GM10847 (cell line): Measurements from ENCODE around the gene ETNK1.

Experiments used
- POLR2A ChIP-seq: IDR thresholded peaks from 2 replicates; pipeline ENCODE4 v1.6.1; 2011; ENCODE audit not compliant: insufficient read length; ENCODE audit errors: extremely low read depth

Gene ETNK1

DNA sequence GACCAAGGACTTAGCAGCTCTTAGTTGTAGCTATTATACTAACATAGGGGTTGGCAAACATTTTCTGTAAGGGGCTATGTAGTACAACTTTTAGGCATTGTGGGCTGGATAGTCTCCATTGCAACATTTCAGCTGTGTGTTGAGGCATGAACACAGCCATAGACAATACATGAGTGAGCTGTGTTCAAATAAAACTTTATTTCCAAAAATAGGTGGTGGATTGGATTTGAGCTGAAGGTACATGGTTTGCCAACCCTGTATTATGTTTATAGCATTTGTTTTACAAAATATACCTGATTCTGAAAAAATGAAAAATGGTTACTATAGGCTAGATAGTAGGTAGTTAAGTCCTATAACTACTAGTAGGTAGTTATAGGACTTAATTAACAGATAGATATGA lies 40.5 kb downstream of the ETNK1 start:
- TF ChIP-seq POLR2A, result no peak

DNA sequence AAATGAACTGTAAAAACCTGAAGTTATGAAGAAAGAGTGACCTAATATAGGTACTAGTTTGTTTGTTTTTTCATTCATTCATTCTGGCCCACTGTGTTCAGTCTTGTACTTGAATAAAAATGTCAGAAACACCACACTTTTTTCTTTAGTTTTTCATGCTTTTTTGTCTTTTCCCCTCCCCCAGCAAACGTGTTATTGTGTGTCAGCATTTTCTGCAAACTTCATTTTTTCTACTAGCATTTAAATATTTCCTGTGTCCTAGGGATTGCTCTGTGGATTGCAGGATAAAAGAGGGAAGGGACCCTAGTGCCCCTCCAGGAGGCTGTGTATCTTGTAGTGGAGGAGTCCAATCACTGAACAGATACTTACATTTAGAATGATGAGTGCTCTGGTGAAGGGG lies 42.2 kb downstream of the ETNK1 start:
- TF ChIP-seq POLR2A, result no peak

DNA sequence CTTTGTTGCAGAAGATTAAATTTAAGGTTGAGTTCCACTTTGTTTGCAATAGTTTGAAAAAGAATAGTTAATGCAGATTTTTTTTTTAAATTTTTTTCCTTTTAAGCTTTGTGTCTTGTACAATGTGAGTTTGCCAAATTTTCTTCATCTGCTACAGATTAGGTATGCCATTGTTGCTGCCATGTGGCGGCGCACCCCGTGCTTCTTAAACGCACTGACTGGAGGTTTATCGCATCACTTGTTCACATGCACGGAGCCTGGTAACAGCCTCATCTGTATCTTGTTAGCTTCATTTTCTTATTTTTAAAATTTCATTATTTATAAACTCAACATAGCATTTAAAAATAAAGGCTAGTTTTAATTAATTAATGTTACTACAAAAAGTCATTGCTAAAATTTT lies 43.5 kb downstream of the ETNK1 start:
- no peak for TF ChIP-seq POLR2A

DNA sequence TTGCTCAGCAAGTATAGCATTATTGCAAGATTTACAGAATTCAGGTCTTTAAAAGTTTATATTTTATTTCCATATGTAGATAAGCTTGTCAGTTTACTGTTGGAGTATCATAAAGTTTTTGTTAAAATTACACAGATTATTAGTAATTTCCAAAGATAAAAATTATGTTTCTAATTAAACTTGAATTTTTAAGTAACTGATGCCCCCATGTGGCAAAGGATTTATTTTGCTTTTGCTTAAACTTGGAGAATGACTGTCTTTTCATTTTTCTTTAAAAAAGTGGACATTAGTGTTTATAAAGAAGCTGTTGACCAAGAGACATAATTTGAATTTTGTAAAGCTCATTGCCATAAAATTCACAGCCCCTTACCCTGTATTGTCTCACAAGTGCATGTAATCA lies 45.8 kb downstream of the ETNK1 start:
- no peak for TF ChIP-seq POLR2A

DNA sequence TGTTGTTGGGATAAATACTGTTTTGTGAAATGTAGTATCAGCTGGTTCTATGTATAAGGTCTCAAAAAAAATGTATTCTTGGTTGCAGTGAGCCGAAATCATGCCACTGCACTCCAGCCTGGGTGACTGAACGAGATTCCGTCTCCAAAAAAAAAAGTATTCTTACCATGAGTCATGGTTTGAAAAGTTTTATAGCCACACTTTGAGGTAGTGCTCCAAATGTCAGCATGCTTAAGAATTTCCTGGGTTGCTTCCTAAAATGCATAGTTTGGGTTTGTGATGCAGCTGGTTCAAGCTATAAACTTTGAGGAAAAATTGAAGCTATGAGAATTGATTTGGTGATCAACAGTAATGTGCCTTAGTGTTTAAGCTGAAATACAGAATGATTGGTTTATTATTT lies 48.0 kb downstream of the ETNK1 start:
- no peak for TF ChIP-seq POLR2A

- TF ChIP-seq POLR2A, result no peak
Measured at GRCh38 chr12:22677781-22678574, 53.0 kb downstream of the ETNK1 start.

GRCh38 chr12:22682663-22683062 lies 57.7 kb downstream of the ETNK1 start:
- no peak for TF ChIP-seq POLR2A

- TF ChIP-seq POLR2A, result no peak
Measured at GRCh38 chr12:22683131-22683530, 58.2 kb downstream of the ETNK1 start.

DNA sequence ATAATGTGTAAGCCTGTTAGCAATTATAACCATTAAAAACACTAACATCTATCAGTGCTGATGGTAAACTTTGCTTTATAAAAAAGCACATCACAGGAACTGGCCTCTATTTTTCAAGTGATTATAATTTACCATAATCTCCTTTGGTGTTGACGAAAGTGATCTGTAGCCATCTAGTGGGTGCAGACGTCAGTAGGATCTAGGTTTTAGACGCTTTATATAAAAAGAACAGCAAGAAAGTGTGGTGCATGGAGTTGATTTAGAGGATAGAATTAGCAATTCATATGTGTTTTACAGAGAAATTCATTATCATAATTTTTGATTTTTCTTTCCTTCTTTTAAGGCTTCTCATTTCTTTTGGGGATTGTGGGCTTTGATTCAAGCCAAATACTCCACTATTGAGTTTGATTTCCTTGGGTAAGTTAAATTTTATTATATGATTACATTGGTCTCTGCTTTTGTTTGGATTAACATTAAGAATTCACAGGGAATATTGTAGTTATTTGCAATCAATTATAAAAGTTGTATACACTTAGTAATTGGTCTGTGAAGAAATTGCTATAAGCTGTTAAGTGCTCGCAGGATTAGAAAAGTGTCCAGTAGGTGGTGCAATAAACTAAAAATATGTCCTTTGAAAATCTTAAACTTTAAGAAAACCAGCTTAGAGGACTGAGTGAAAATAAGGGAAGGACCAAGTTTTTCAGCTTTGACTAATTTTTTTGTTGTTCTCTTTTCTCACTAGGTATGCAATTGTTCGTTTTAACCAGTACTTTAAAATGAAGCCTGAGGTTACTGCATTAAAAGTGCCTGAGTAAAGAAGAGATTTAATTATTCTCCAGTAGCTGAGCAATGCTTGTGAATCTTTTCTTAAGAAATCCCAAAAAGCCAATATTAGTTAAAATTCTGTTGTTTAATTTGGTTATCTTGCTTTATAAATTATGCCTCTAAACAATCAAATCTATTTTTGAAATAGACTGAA lies 59.5 kb downstream of the ETNK1 start:
- TF ChIP-seq POLR2A, result no peak

GRCh38 chr12:22686193-22686592 lies 61.2 kb downstream of the ETNK1 start:
- TF ChIP-seq POLR2A, result no peak

DNA sequence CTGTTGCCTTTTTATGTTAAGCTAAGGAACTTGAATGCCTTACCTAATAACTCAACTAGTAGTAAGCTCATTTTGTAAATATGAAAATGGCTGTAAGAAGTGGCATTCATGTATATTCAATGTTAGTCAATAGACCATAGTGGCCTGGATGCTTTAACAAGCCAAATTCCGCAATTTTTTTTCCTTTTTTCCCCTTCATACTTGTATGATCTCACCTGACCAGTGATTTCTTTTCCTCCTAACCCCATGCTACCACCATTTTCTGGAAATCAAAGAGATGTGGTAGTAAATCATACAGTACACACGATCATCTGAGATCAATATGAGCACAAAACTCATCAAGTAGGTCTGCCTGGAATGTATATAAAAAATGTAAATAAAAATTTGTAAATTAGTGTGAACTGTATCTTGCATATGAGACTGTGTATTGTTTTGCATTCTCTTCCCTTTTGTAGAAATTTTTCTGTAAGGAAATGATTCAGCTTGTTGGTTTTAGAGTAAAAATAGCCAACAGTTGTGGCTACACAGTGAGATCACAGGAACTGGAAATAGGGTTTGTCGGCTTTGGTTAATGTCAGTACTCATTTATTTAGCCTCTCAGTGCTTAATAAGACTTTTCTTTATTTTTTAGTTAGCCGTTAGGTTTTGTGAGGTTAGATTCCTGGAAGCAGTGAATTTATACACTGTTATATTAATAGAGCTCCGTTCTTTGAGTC lies 62.5 kb downstream of the ETNK1 start:
- no peak for TF ChIP-seq POLR2A

GRCh38 chr12:22689876-22690275 lies 64.9 kb downstream of the ETNK1 start:
- TF ChIP-seq POLR2A, result no peak

GRCh38 chr12:22691319-22691718 lies 66.3 kb downstream of the ETNK1 start:
- no peak for TF ChIP-seq POLR2A

- TF ChIP-seq POLR2A, result no peak
Measured at GRCh38 chr12:22692964-22693555, 68.1 kb downstream of the ETNK1 start.

DNA sequence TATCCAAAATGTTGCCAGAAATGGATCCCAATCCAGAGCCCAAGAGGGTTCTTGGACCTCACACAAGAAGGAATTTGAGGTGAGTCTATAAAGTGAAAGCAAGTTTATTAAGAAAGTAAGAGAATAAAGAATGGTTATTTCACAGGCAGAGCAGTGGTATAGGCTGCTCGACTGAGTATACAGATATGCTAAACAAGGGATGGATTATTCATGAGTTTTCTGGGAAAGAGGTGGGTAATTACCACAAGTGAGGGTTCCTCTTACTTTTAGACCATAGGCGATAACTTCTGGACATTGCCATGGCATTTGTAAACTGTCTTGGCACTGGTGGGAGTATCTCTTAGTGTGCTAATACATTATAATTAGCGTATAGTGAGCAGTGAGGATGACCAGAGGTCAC lies 73.6 kb downstream of the ETNK1 start:
- no peak for TF ChIP-seq POLR2A
